Vagina (tissue), 2 donors: ENCODE data around the gene SLC17A2. TPM values are rescaled to one million over a fixed set of nuclear protein-coding genes. Genes with fewer than 3 reads are reported as not detected.

Experiments used
- DNase-seq, 2 donors: peaks; one replicate each; pipeline ENCODE4 v3.0.0-alpha.2; 2017; ENCODE audit errors: extremely low spot score in 2 of 2
- H3K27ac ChIP-seq: fragments of 200-600 bp; sonication (generic); one replicate; pipeline ENCODE4 v1.5.1; 2019
- H3K27me3 ChIP-seq: fragments of 200-600 bp; sonication (generic); one replicate; pipeline ENCODE4 v1.5.1; 2019
- H3K36me3 ChIP-seq, 2 donors: fragments of 200-600 bp; sonication (generic); one replicate each; pipeline ENCODE4 v1.5.1; 2017 to 2019
- H3K4me1 ChIP-seq: fragments of 200-600 bp; sonication (generic); one replicate; pipeline ENCODE4 v1.5.1; 2019
- H3K4me3 ChIP-seq, 2 donors: fragments of 200-600 bp; sonication (generic); 1 replicate in 1 of 2; 2 replicates in 1 of 2; pipeline ENCODE4 v1.5.1; 2016 to 2019
- H3K9me3 ChIP-seq: fragments of 200-600 bp; sonication (generic); one replicate; pipeline ENCODE4 v1.5.1; 2019
- CTCF ChIP-seq, 3 experiments: fragments of 450-650 bp in 2 of 3; fragments of 200-600 bp in 1 of 3; sonication (generic) in 1 of 3; IDR thresholded peaks; one replicate each; pipeline ENCODE4 v1.5.1; 2017 to 2019; ENCODE audit warnings: antibody characterized with exemption in 3 of 3, mild to moderate bottlenecking in 2 of 3, moderate library complexity in 2 of 3
- POLR2A ChIP-seq, 2 donors: fragments of 450-650 bp; IDR thresholded peaks; one replicate each; pipeline ENCODE4 v1.6.1; 2017; ENCODE audit warnings: antibody characterized with exemption in 2 of 2, mild to moderate bottlenecking in 2 of 2, moderate library complexity in 2 of 2
- POLR2AphosphoS5 ChIP-seq, 2 donors: sonication (generic); formaldehyde crosslinking; IDR thresholded peaks; one replicate each; pipeline ENCODE4 v1.9.0; 2017; ENCODE audit warnings: antibody characterized with exemption in 2 of 2, mild to moderate bottlenecking in 2 of 2, low read depth in 1 of 2; ENCODE audit not compliant: insufficient read depth in 1 of 2
- intact Hi-C: fragments of 100-400 bp; cut with DNase I; formaldehyde crosslinking; loops from one replicate; pipeline ENCODE4 v1.15.1; 2023
- total RNA-seq: library from RNA; depleted of rRNA; stranded (reverse); fragments of >200 nt; gene quantifications from one replicate; pipeline ENCODE4 v1.2.3, GENCODE V29; 2016

The SLC17A2 gene
- total RNA-seq, 1 donor from 2014 or later: not detected

- DNase-seq: no peak
- H3K27me3 ChIP-seq: no peaks in the 10 kb centered on the region
- intact Hi-C loops: no loop called here
Observed at GRCh38 chr6:25874822-25875562, 55.5 kb downstream of the SLC17A2 start.

GRCh38 chr6:25874118-25874517 is 56.4 kb downstream of the SLC17A2 start, which contains the start of gene SLC17A3:
SLC17A3 (minus strand) TSS chr6:25874243; CDS start chr6:25868387, 5,856 bp downstream.
- no peaks in the 10 kb centered on the region for H3K9me3 ChIP-seq
- H3K27me3 ChIP-seq: no peaks in the 10 kb centered on the region
- no peaks in the 10 kb centered on the region for H3K36me3 ChIP-seq
- no peak within 1 kb of the TSS for H3K4me3 ChIP-seq
- intact Hi-C loops: no loop called here
- H3K27ac ChIP-seq: no peak within 1 kb of the TSS
- no peak for DNase-seq
- TF ChIP-seq POLR2A (IDR thresholded peaks at IDR 0.05) (no peak), POLR2AphosphoS5 (IDR thresholded peaks at IDR 0.05; ENCODE audit: insufficient read depth in 1 of 2, low read depth in 1 of 2) (no peak), CTCF (IDR thresholded peaks at IDR 0.05) (no peak)
- H3K4me1 ChIP-seq: no peaks in the 10 kb centered on the region

More at GRCh38 chr6:25874822-25875562, 55.5 kb downstream of the SLC17A2 start:
- Histone ChIP-seq H3K36me3 (no peaks in the 10 kb centered on the region), H3K4me1 (no peaks in the 10 kb centered on the region), H3K27ac (no peak overlapping the region), H3K9me3 (no peaks in the 10 kb centered on the region), H3K4me3 (no peak overlapping the region)
- TF ChIP-seq POLR2A (IDR thresholded peaks at IDR 0.05) (no peak), CTCF (IDR thresholded peaks at IDR 0.05) (no peak), POLR2AphosphoS5 (IDR thresholded peaks at IDR 0.05; ENCODE audit: insufficient read depth in 1 of 2, low read depth in 1 of 2) (no peak)

- Histone ChIP-seq H3K27ac (no peak overlapping the region), H3K27me3 (no peaks in the 10 kb centered on the region), H3K36me3 (no peaks in the 10 kb centered on the region), H3K4me1 (no peaks in the 10 kb centered on the region), H3K4me3 (no peak overlapping the region), H3K9me3 (no peaks in the 10 kb centered on the region)
- no peak for DNase-seq
- intact Hi-C loops: no loop called here
- TF ChIP-seq CTCF (IDR thresholded peaks at IDR 0.05) (no peak), POLR2AphosphoS5 (IDR thresholded peaks at IDR 0.05; ENCODE audit: insufficient read depth in 1 of 2, low read depth in 1 of 2) (no peak), POLR2A (IDR thresholded peaks at IDR 0.05) (no peak)
Observed at GRCh38 chr6:25872814-25873213, 57.7 kb downstream of the SLC17A2 start.

GRCh38 chr6:25869840-25870239 is 60.7 kb downstream of the SLC17A2 start:
- intact Hi-C loops: no loop called here
- Histone ChIP-seq H3K36me3 (no peaks in the 10 kb centered on the region), H3K9me3 (no peaks in the 10 kb centered on the region), H3K27me3 (no peaks in the 10 kb centered on the region), H3K27ac (no peak overlapping the region), H3K4me1 (no peaks in the 10 kb centered on the region), H3K4me3 (no peak overlapping the region)
- TF ChIP-seq POLR2A (IDR thresholded peaks at IDR 0.05): no peak
- TF ChIP-seq POLR2AphosphoS5 (IDR thresholded peaks at IDR 0.05; ENCODE audit: insufficient read depth in 1 of 2, low read depth in 1 of 2): no peak
- TF ChIP-seq CTCF (IDR thresholded peaks at IDR 0.05): no peak
- no peak for DNase-seq
